ENCODE results near the gene TBC1D24. TPM values are rescaled to one million over a fixed set of nuclear protein-coding genes. Genes with fewer than 3 reads are reported as not detected.
"Not testable (repeated sequence)": the region's sequence is repeated elsewhere in the genome, so short reads cannot be mapped to it uniquely, and the experiment has no call there.

The TBC1D24 gene
- polyA plus RNA-seq, 1 experiment, result 6.0 TPM

GRCh38 chr16:2432286-2432685, 42.6 kb upstream of the TBC1D24 start:
- CTCF ChIA-PET, result no interaction called here
- no peak for DNase-seq (ENCODE audit: low read depth, low spot score)
- TF ChIP-seq CTCF (IDR thresholded peaks at IDR 0.05; ENCODE audit: low read depth, low read length), result no peak
- Histone ChIP-seq H3K4me3 (ENCODE audit: low read depth, low read length) (no peak overlapping the region), H3K9me3 (ENCODE audit: control insufficient read depth, insufficient read depth, low read length) (no peaks in the 10 kb centered on the region), H3K27ac (ENCODE audit: low read depth, low read length) (no peak overlapping the region), H3K27me3 (ENCODE audit: control insufficient read depth, insufficient read depth, low read length) (no peaks in the 10 kb centered on the region)
- POLR2A ChIA-PET, result no interaction called here

- POLR2A ChIA-PET, result no interaction called here
- CTCF ChIA-PET, result no interaction called here
- no peaks in the 10 kb centered on the region for H3K27me3 ChIP-seq (ENCODE audit: control insufficient read depth, insufficient read depth, low read length)
- no peak overlapping the region for H3K27ac ChIP-seq (ENCODE audit: low read depth, low read length)
- no peak for TF ChIP-seq CTCF (IDR thresholded peaks at IDR 0.05; ENCODE audit: low read depth, low read length)
- no peaks in the 10 kb centered on the region for H3K9me3 ChIP-seq (ENCODE audit: control insufficient read depth, insufficient read depth, low read length)
- DNase-seq (ENCODE audit: low read depth, low spot score), result no peak
- no peak overlapping the region for H3K4me3 ChIP-seq (ENCODE audit: low read depth, low read length)
Measured at GRCh38 chr16:2432801-2433505, 42.0 kb upstream of the TBC1D24 start.

GRCh38 chr16:2435236-2435635, 39.7 kb upstream of the TBC1D24 start:
- DNase-seq (ENCODE audit: low read depth, low spot score); H3K4me3 ChIP-seq (ENCODE audit: low read depth, low read length); H3K27ac ChIP-seq (ENCODE audit: low read depth, low read length); H3K9me3 ChIP-seq (ENCODE audit: control insufficient read depth, insufficient read depth, low read length); POLR2A ChIA-PET; H3K27me3 ChIP-seq (ENCODE audit: control insufficient read depth, insufficient read depth, low read length): not testable (repeated sequence)
- CTCF ChIA-PET, result interaction anchor here (1.9 kb wide), 1 partner anchor 66 kb away, joined by 5 read pairs; no protein-coding TSS in a partner anchor

GRCh38 chr16:2436110-2436509, 38.8 kb upstream of the TBC1D24 start:
- Histone ChIP-seq H3K4me3 (ENCODE audit: low read depth, low read length) (no peak overlapping the region), H3K27me3 (ENCODE audit: control insufficient read depth, insufficient read depth, low read length) (no peaks in the 10 kb centered on the region), H3K27ac (ENCODE audit: low read depth, low read length) (peak overlapping the region; percentile 21), H3K9me3 (ENCODE audit: control insufficient read depth, insufficient read depth, low read length) (no peaks in the 10 kb centered on the region)
- no peak for TF ChIP-seq CTCF (IDR thresholded peaks at IDR 0.05; ENCODE audit: low read depth, low read length)
- no peak for DNase-seq (ENCODE audit: low read depth, low spot score)
- CTCF ChIA-PET, result interaction anchor here (1.9 kb wide), 1 partner anchor 66 kb away, joined by 5 read pairs; no protein-coding TSS in a partner anchor
- POLR2A ChIA-PET, result no interaction called here

- Histone ChIP-seq H3K27me3 (ENCODE audit: control insufficient read depth, insufficient read depth, low read length) (no peaks in the 10 kb centered on the region), H3K9me3 (ENCODE audit: control insufficient read depth, insufficient read depth, low read length) (no peaks in the 10 kb centered on the region), H3K4me3 (ENCODE audit: low read depth, low read length) (no peak overlapping the region), H3K27ac (ENCODE audit: low read depth, low read length) (no peak overlapping the region)
- ChIA-PET POLR2A (no interaction called here), CTCF (no interaction called here)
- DNase-seq (ENCODE audit: low read depth, low spot score), result no peak
- TF ChIP-seq CTCF (IDR thresholded peaks at IDR 0.05; ENCODE audit: low read depth, low read length), result no peak
Measured at GRCh38 chr16:2437032-2437790, 37.7 kb upstream of the TBC1D24 start.

All from AG04450 (cell line).